Activated CD8-positive, alpha-beta memory T cell treated with anti-CD3 and anti-CD28 coated beads, Interleukin-2, amount 10 ng/mL, durations not matched to agents 7 days and 5 days (primary cell): ENCODE measurements around the gene EIF3F. TPM values are rescaled to one million over a fixed set of nuclear protein-coding genes. Genes with fewer than 3 reads are reported as not detected.
A peak's percentile ranks its signal among the peaks of the same experiment; 100 is the strongest.

Experiments used
- ATAC-seq: fragments of 150-1000 bp; cut with Tn5 transposase; one replicate; pipeline ENCODE4 v1.10.0; 2021; ENCODE audit warnings: moderate library complexity
- CTCF ChIA-PET: fragments of 350-600 bp; sonication (Branson Sonifier 250); formaldehyde crosslinking; loops from one replicate; lab custom pipeline; 2021; ENCODE audit warnings: antibody characterized with exemption; lab: Charles Lee
- DNase-seq: peaks from one replicate; pipeline ENCODE4 v3.0.0-alpha.2; 2020
- H3K27ac Mint-ChIP-seq: one replicate; pipeline ENCODE4 v1.8.0; 2021; ENCODE audit warnings: mild to moderate bottlenecking, mixed read lengths
- H3K27me3 Mint-ChIP-seq: one replicate; pipeline ENCODE4 v1.8.0; 2021; ENCODE audit warnings: mixed read lengths
- H3K36me3 Mint-ChIP-seq: one replicate; pipeline ENCODE4 v1.8.0; 2021; ENCODE audit warnings: mild to moderate bottlenecking, mixed read lengths
- H3K4me1 Mint-ChIP-seq: one replicate; pipeline ENCODE4 v1.8.0; 2021; ENCODE audit warnings: mixed read lengths
- H3K4me3 Mint-ChIP-seq: one replicate; pipeline ENCODE4 v1.8.0; 2021; ENCODE audit warnings: mild to moderate bottlenecking, moderate library complexity, mixed read lengths
- H3K9me3 Mint-ChIP-seq: one replicate; pipeline ENCODE4 v1.8.0; 2022; ENCODE audit warnings: low read depth, mixed read lengths
- total RNA-seq, 2 experiments: library from RNA; stranded (reverse); gene quantifications; one replicate each; pipeline ENCODE4 v1.2.3, GENCODE V29; 2021

Gene EIF3F
- total RNA-seq, 2 experiments from 2014 or later: 192 to 234 TPM

DNA sequence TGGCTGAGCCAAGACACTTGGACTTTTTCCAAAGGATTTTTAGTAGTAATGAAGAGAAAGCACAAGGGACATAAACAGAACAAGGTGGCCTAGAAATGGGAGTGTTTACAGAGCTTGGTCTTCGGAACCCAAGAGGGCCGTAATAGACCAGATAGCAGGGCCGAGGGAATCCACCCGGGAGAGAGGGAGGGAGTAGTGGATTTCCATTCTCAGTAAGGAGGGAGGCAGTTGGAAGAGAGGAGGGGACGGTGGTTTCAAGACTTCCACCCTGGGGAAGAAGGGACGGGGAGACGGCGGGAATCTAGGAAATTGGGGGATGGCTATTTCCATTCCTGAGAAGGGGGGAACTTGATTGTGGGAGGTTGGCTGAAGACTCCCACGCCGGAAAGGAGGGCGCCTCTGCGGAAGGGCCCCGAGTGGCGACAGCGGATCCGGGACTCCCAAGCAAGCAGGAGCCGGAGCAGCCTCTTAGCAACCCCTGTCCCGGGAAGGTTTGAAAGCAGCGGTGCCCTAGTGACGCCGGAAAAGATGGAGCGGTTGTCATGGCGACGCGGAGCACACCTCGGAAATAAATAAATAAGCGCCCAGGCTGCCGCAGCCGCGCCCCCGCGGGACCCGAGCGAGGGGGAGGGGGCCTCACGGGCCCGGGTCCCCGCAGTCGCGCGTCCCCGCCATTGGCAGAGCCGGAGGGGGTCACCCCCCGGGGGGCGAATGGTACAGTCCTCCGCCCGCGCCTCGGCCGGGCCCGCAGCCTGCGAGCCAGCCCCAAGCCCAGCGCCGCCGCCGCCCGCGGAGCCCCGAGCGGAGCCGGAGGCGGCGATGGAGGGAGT lies 31.6 kb downstream of the EIF3F start:
- Mint-ChIP-seq H3K4me1 (peaks cover 14% of the 10 kb centered on the region), H3K27me3 (peaks cover 58% of the 10 kb centered on the region), H3K36me3 (no peaks in the 10 kb centered on the region), H3K4me3 (peak overlapping the region; percentile 55), H3K9me3 (no peaks in the 10 kb centered on the region), H3K27ac (peak overlapping the region; percentile 60)
- CTCF ChIA-PET: interaction anchor here (1.2 to 5.4 kb wide), 6 partner anchors 10 to 80 kb away, joined by 3 to 29 read pairs (median 6); partner anchors contain the start of gene EIF3F
- DNase-seq (peak; percentile 75), ATAC-seq (peak; percentile 81)

- Mint-ChIP-seq H3K4me3 (peak overlapping the region; percentile 63), H3K27me3 (peaks cover 53% of the 10 kb centered on the region), H3K27ac (no peak overlapping the region), H3K4me1 (peaks cover 14% of the 10 kb centered on the region), H3K36me3 (no peaks in the 10 kb centered on the region), H3K9me3 (no peaks in the 10 kb centered on the region)
- CTCF ChIA-PET: interaction anchor here (1.3 to 5.4 kb wide), 4 partner anchors 9 to 80 kb away, joined by 3 to 29 read pairs (median 6); no protein-coding TSS in a partner anchor
- ATAC-seq: peak; percentile 50
- peak; percentile 37 for DNase-seq
These were observed 32.4 kb downstream of the EIF3F start for GRCh38 chr11:8019314-8020243.

DNA sequence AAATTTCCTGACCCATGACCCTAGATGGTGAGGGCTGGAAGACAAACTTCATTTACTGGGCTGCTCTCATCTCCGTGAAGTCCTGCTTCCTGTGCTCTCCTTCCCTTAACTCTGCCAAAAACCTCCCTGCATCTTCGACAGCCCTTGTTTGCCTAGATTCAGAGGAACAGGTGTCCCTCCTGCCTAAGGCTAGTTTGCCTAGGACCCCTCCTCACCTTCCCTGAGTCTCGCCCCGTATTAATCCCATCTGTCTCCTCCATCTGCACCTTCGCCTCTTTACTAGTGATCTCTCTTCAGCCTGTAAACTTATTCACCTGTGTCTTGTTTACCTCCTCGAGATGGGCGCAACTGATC lies 33.1 kb downstream of the EIF3F start:
- CTCF ChIA-PET: interaction anchor here (1.5 to 2.9 kb wide), 3 partner anchors 13 to 79 kb away, joined by 5 to 18 read pairs (median 7); no protein-coding TSS in a partner anchor
- Mint-ChIP-seq H3K27ac (no peak overlapping the region), H3K9me3 (no peaks in the 10 kb centered on the region), H3K4me3 (peak overlapping the region; percentile 63), H3K4me1 (peaks cover 14% of the 10 kb centered on the region), H3K36me3 (no peaks in the 10 kb centered on the region), H3K27me3 (peaks cover 50% of the 10 kb centered on the region)
- DNase-seq (peak; percentile 39), ATAC-seq (no peak)

GRCh38 chr11:8021920-8022319 lies 34.8 kb downstream of the EIF3F start:
- H3K27ac Mint-ChIP-seq: no peak overlapping the region
- H3K4me3 Mint-ChIP-seq: no peak overlapping the region
- H3K36me3 Mint-ChIP-seq: no peaks in the 10 kb centered on the region
- CTCF ChIA-PET: interaction anchor here (1.9 to 2.9 kb wide), 3 partner anchors 11 to 77 kb away, joined by 7 to 18 read pairs (median 13); no protein-coding TSS in a partner anchor
- no peaks in the 10 kb centered on the region for H3K9me3 Mint-ChIP-seq
- peaks cover 34% of the 10 kb centered on the region for H3K27me3 Mint-ChIP-seq
- DNase-seq (peak; percentile 11), ATAC-seq (no peak)
- H3K4me1 Mint-ChIP-seq: peaks cover 19% of the 10 kb centered on the region

DNA sequence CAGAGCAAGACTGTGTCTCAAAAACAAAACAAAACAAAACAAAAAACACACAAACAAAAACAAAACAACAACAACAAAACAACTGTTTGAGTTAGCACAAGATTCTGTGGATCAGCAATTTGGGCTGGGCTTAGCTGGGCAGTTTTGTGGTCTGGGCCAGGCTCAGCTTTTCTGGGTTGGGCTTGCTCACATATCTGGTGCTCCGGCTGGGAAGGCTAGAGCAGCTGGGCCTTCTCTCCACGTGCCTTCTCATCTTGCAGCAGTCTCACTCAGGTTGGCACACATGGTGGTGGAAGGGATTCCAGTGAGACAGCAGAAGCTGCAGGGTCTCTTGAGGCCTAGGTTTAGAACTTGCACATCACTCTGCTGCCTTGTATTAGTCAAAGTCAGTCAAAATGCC lies 35.7 kb downstream of the EIF3F start:
- no peaks in the 10 kb centered on the region for H3K9me3 Mint-ChIP-seq
- no peak overlapping the region for H3K4me3 Mint-ChIP-seq
- no peaks in the 10 kb centered on the region for H3K36me3 Mint-ChIP-seq
- no peak overlapping the region for H3K27ac Mint-ChIP-seq
- DNase-seq (peak; percentile 15), ATAC-seq (no peak)
- CTCF ChIA-PET: interaction anchor here (0.7 to 2.9 kb wide), 6 partner anchors 10 to 76 kb away, joined by 3 to 18 read pairs (median 4); partner anchors contain the start of gene EIF3F
- peaks cover 28% of the 10 kb centered on the region for H3K27me3 Mint-ChIP-seq
- peaks cover 19% of the 10 kb centered on the region for H3K4me1 Mint-ChIP-seq

GRCh38 chr11:8023831-8024555 lies 36.9 kb downstream of the EIF3F start:
- DNase-seq (peak; percentile 33), ATAC-seq (no peak)

GRCh38 chr11:8025123-8025522 lies 38.0 kb downstream of the EIF3F start:
- DNase-seq: peak; percentile 5
- Mint-ChIP-seq H3K36me3 (no peaks in the 10 kb centered on the region), H3K4me3 (no peak overlapping the region), H3K27ac (no peak overlapping the region), H3K27me3 (peaks cover 25% of the 10 kb centered on the region), H3K4me1 (peaks cover 11% of the 10 kb centered on the region), H3K9me3 (no peaks in the 10 kb centered on the region)
- peak; percentile 23 for ATAC-seq
- CTCF ChIA-PET: interaction anchor here (1.3 kb wide), 1 partner anchor 8 kb away, joined by 3 read pairs; no protein-coding TSS in a partner anchor

More at GRCh38 chr11:8023831-8024555, 36.9 kb downstream of the EIF3F start:
- Mint-ChIP-seq H3K36me3 (no peaks in the 10 kb centered on the region), H3K27ac (no peak overlapping the region), H3K27me3 (peaks cover 24% of the 10 kb centered on the region), H3K9me3 (no peaks in the 10 kb centered on the region), H3K4me3 (no peak overlapping the region), H3K4me1 (peaks cover 15% of the 10 kb centered on the region)
- CTCF ChIA-PET: interaction anchor here (0.9 to 1.3 kb wide), 3 partner anchors 9 to 74 kb away, joined by 3 to 4 read pairs (median 3); no protein-coding TSS in a partner anchor

DNA sequence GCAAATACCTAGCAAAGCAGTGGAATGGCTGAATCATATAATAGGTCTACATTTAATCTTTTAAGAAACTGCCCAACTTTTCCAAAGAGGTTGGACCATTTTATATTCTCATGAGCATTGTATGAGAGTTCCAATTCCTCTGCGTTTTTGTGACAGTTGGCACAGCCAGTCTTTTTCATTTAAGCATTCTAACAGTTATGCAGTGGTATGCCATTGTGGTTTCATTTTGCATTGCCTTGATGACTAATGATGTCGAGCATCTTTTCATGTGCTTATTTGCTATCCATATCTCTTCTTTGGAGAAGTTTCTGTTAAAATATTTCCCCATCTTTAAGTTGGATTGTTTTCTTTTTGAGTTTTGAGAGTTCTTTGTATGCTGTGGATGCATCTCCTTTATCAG lies 38.7 kb downstream of the EIF3F start:
- ATAC-seq (peak; percentile 49), DNase-seq (peak; percentile 7)
- no peaks in the 10 kb centered on the region for H3K9me3 Mint-ChIP-seq
- H3K27ac Mint-ChIP-seq: no peak overlapping the region
- no peak overlapping the region for H3K4me3 Mint-ChIP-seq
- CTCF ChIA-PET: interaction anchor here (1.3 kb wide), 1 partner anchor 7 kb away, joined by 3 read pairs; no protein-coding TSS in a partner anchor
- H3K4me1 Mint-ChIP-seq: peaks cover 7% of the 10 kb centered on the region
- peaks cover 18% of the 10 kb centered on the region for H3K27me3 Mint-ChIP-seq
- no peaks in the 10 kb centered on the region for H3K36me3 Mint-ChIP-seq

DNA sequence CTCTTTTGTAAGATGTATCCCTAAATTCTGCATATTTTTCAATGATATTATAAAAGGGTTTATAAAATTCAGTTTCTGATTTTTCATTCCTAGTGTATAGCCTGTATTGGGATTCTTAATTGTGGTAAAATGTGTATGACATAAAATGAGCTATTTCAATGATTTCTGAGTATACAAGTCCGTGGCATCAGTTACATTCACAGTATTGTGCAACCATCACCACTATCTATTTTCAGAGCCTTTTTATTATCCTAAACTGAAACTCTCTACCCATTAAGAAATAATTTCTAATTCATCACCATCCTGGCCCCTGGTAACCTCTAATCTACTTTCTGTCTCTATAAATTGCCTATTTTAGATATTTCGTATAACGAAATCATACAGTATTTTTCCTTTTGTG lies 39.8 kb downstream of the EIF3F start:
- H3K9me3 Mint-ChIP-seq: no peaks in the 10 kb centered on the region
- DNase-seq (no peak), ATAC-seq (no peak)
- no peak overlapping the region for H3K27ac Mint-ChIP-seq
- H3K4me1 Mint-ChIP-seq: peaks cover 7% of the 10 kb centered on the region
- CTCF ChIA-PET: no interaction called here
- H3K4me3 Mint-ChIP-seq: no peak overlapping the region
- H3K27me3 Mint-ChIP-seq: peaks cover 13% of the 10 kb centered on the region
- no peaks in the 10 kb centered on the region for H3K36me3 Mint-ChIP-seq

DNA sequence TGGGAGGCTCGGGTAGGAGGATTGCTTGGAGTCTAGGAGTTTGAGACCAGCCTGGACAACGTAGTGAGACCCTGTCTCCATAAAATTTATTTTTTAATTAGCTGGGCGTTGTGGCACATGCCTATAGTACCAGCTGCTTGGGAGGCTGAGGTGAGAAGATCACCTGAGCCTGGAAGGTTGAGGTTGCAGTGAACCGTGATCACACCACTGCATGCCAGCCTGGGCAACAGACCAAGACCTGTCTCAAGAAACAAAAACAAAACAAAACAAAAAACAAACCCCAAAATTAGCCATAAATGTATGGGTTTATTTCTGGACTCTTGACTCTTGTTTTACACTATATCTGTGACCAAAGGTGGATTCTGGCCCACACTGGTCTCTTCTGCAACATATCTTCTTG lies 41.6 kb downstream of the EIF3F start:
- H3K9me3 Mint-ChIP-seq: no peaks in the 10 kb centered on the region
- H3K27me3 Mint-ChIP-seq: peaks cover 8% of the 10 kb centered on the region
- H3K27ac Mint-ChIP-seq: no peak overlapping the region
- H3K36me3 Mint-ChIP-seq: no peaks in the 10 kb centered on the region
- CTCF ChIA-PET: interaction anchor here (1.0 to 2.2 kb wide), 3 partner anchors 10 to 71 kb away, joined by 3 to 9 read pairs (median 6); no protein-coding TSS in a partner anchor
- ATAC-seq: no peak
- H3K4me3 Mint-ChIP-seq: no peak overlapping the region
- peak; percentile 3 for DNase-seq
- peaks cover 6% of the 10 kb centered on the region for H3K4me1 Mint-ChIP-seq

- H3K27me3 Mint-ChIP-seq: peaks cover 8% of the 10 kb centered on the region
- peaks cover 6% of the 10 kb centered on the region for H3K4me1 Mint-ChIP-seq
- no peaks in the 10 kb centered on the region for H3K36me3 Mint-ChIP-seq
- no peak overlapping the region for H3K27ac Mint-ChIP-seq
- DNase-seq: peak; percentile 22
- no peak for ATAC-seq
- CTCF ChIA-PET: interaction anchor here (1.4 kb wide), 1 partner anchor 68 kb away, joined by 3 read pairs; no protein-coding TSS in a partner anchor
- H3K9me3 Mint-ChIP-seq: no peaks in the 10 kb centered on the region
- H3K4me3 Mint-ChIP-seq: no peak overlapping the region
These were observed 43.5 kb downstream of the EIF3F start for GRCh38 chr11:8030526-8031247.
